NCI-H510A (cell line): Measurements from ENCODE around the gene LPAR1.

ENCODE experiments used
- DNase-seq: peaks from one replicate; lab custom pipeline; 2025; lab: John Stamatoyannopoulos, UW

Gene LPAR1

GRCh38 chr9:111037356-111037707 is 938 bp downstream of the LPAR1 start:
- no peak for DNase-seq

- no peak for DNase-seq
Observed at GRCh38 chr9:111036946-111037345, 1.3 kb downstream of the LPAR1 start.

- DNase-seq, result no peak
Observed at GRCh38 chr9:111036429-111036789, 1.9 kb downstream of the LPAR1 start.

GRCh38 chr9:111035543-111036428 is 2.5 kb downstream of the LPAR1 start:
- DNase-seq, result no peak

- DNase-seq, result no peak
Observed at GRCh38 chr9:111034898-111035539, 3.3 kb downstream of the LPAR1 start.

- DNase-seq, result no peak
Observed at GRCh38 chr9:111034170-111034897, 3.9 kb downstream of the LPAR1 start.

- DNase-seq, result no peak
Observed at GRCh38 chr9:111030492-111030891, 7.8 kb downstream of the LPAR1 start.

GRCh38 chr9:111029260-111029659 is 9.0 kb downstream of the LPAR1 start:
- no peak for DNase-seq

- DNase-seq, result no peak
Observed at GRCh38 chr9:111027798-111028197, 10.5 kb downstream of the LPAR1 start.

- DNase-seq, result no peak
Observed at GRCh38 chr9:111023128-111023527, 15.1 kb downstream of the LPAR1 start.

- DNase-seq, result no peak
Observed at GRCh38 chr9:111020594-111020993, 17.7 kb downstream of the LPAR1 start.

GRCh38 chr9:111016426-111017045 is 21.7 kb downstream of the LPAR1 start:
- no peak for DNase-seq

- DNase-seq, result no peak
Observed at GRCh38 chr9:111016016-111016415, 22.3 kb downstream of the LPAR1 start.

- DNase-seq, result no peak
Observed at GRCh38 chr9:111013707-111014106, 24.6 kb downstream of the LPAR1 start.

GRCh38 chr9:111013250-111013649 is 25.0 kb downstream of the LPAR1 start:
- no peak for DNase-seq

- DNase-seq, result no peak
Observed at GRCh38 chr9:111008158-111009075, 29.9 kb downstream of the LPAR1 start.

GRCh38 chr9:111005746-111006470 is 32.4 kb downstream of the LPAR1 start:
- no peak for DNase-seq

- no peak for DNase-seq
Observed at GRCh38 chr9:111004936-111005335, 33.3 kb downstream of the LPAR1 start.

- no peak for DNase-seq
Observed at GRCh38 chr9:111003182-111003581, 35.1 kb downstream of the LPAR1 start.

- DNase-seq, result no peak
Observed at GRCh38 chr9:111001526-111001925, 36.7 kb downstream of the LPAR1 start.

- no peak for DNase-seq
Observed at GRCh38 chr9:111000202-111000601, 38.1 kb downstream of the LPAR1 start.
